Peyer's patch (tissue), 4 donors: Measurements from ENCODE around the gene KREMEN1.

Experiments used
- POLR2A ChIP-seq, 2 donors: fragments of 450-650 bp; IDR thresholded peaks; one replicate each; pipeline ENCODE4 v1.5.1; 2017; ENCODE audit warnings: antibody characterized with exemption in 2 of 2, mild to moderate bottlenecking in 2 of 2, moderate library complexity in 2 of 2
- TF ChIP-seq, protein P1 (sequence below), 6 experiments: fragments of 450-650 bp in 4 of 6; fragments of 200-600 bp in 2 of 6; sonication (generic) in 1 of 6; IDR thresholded peaks; one replicate each; pipeline ENCODE4 v1.5.1; 2017 to 2019; ENCODE audit warnings: antibody characterized with exemption in 6 of 6, mild to moderate bottlenecking in 3 of 6, moderate library complexity in 1 of 6

- TF ChIP-seq, protein P1, sequence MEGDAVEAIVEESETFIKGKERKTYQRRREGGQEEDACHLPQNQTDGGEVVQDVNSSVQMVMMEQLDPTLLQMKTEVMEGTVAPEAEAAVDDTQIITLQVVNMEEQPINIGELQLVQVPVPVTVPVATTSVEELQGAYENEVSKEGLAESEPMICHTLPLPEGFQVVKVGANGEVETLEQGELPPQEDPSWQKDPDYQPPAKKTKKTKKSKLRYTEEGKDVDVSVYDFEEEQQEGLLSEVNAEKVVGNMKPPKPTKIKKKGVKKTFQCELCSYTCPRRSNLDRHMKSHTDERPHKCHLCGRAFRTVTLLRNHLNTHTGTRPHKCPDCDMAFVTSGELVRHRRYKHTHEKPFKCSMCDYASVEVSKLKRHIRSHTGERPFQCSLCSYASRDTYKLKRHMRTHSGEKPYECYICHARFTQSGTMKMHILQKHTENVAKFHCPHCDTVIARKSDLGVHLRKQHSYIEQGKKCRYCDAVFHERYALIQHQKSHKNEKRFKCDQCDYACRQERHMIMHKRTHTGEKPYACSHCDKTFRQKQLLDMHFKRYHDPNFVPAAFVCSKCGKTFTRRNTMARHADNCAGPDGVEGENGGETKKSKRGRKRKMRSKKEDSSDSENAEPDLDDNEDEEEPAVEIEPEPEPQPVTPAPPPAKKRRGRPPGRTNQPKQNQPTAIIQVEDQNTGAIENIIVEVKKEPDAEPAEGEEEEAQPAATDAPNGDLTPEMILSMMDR (IDR thresholded peaks at IDR 0.05), result no peak
- TF ChIP-seq POLR2A (IDR thresholded peaks at IDR 0.05), result no peak
Measured at GRCh38 chr22:29133603-29134133, 60.8 kb downstream of the KREMEN1 start.
